Endothelial cell (in vitro differentiated cells): ENCODE data around the gene PLXDC1. TPM values are rescaled to one million over a fixed set of nuclear protein-coding genes. Genes with fewer than 3 reads are reported as not detected.
A peak's percentile ranks its signal among the peaks of the same experiment; 100 is the strongest.

Experiments used
- DNase-seq: peaks from one replicate; pipeline ENCODE4 v3.0.0; 2021; ENCODE audit warnings: low spot score
- H3K27ac Mint-ChIP-seq: one replicate; pipeline ENCODE4 v1.8.0; 2021; ENCODE audit warnings: mixed read lengths, inconsistent platforms; ENCODE audit not compliant: unreplicated experiment
- H3K27me3 Mint-ChIP-seq: one replicate; pipeline ENCODE4 v1.8.0; 2021; ENCODE audit warnings: mild to moderate bottlenecking, moderate library complexity, mixed read lengths, inconsistent platforms; ENCODE audit not compliant: unreplicated experiment
- H3K36me3 Mint-ChIP-seq: one replicate; pipeline ENCODE4 v1.8.0; 2021; ENCODE audit warnings: mild to moderate bottlenecking, low read depth, mixed read lengths, inconsistent platforms; ENCODE audit not compliant: unreplicated experiment
- H3K4me1 Mint-ChIP-seq: one replicate; pipeline ENCODE4 v1.8.0; 2021; ENCODE audit warnings: mild to moderate bottlenecking, mixed read lengths, inconsistent platforms; ENCODE audit not compliant: unreplicated experiment
- H3K4me3 Mint-ChIP-seq: one replicate; pipeline ENCODE4 v1.8.0; 2021; ENCODE audit warnings: mild to moderate bottlenecking, mixed read lengths, inconsistent platforms; ENCODE audit not compliant: unreplicated experiment
- H3K9me3 Mint-ChIP-seq: one replicate; pipeline ENCODE4 v1.8.0; 2021; ENCODE audit warnings: mixed read lengths, inconsistent platforms; ENCODE audit not compliant: unreplicated experiment
- CTCF ChIP-seq: fragments of 200-600 bp; sonication (generic); IDR thresholded peaks from one replicate; pipeline ENCODE4 v1.5.0; 2021; ENCODE audit warnings: antibody characterized with exemption; ENCODE audit not compliant: unreplicated experiment
- long read RNA-seq: library from polyadenylated mRNA; unstranded; transcript quantifications from one replicate; pipeline ENCODE4 v2.0.0, GENCODE V29; 2020; ENCODE audit not compliant: unreplicated experiment
- total RNA-seq: library from RNA; stranded (reverse); fragmentation: NEBNext Ultra II Directional; extraction: Animal tissue kit (Norgen Biotek cat#: 25700); gene quantifications from one replicate; pipeline ENCODE4 v1.2.1, GENCODE V29; 2021; ENCODE audit not compliant: unreplicated experiment

PLXDC1 gene
- total RNA-seq: 3.7 TPM
- long read RNA-seq, partial matches to known transcripts: 0 of 2 reads
- long read RNA-seq, other reads (novel, unspliced or antisense): 2 of 2 reads

DNA sequence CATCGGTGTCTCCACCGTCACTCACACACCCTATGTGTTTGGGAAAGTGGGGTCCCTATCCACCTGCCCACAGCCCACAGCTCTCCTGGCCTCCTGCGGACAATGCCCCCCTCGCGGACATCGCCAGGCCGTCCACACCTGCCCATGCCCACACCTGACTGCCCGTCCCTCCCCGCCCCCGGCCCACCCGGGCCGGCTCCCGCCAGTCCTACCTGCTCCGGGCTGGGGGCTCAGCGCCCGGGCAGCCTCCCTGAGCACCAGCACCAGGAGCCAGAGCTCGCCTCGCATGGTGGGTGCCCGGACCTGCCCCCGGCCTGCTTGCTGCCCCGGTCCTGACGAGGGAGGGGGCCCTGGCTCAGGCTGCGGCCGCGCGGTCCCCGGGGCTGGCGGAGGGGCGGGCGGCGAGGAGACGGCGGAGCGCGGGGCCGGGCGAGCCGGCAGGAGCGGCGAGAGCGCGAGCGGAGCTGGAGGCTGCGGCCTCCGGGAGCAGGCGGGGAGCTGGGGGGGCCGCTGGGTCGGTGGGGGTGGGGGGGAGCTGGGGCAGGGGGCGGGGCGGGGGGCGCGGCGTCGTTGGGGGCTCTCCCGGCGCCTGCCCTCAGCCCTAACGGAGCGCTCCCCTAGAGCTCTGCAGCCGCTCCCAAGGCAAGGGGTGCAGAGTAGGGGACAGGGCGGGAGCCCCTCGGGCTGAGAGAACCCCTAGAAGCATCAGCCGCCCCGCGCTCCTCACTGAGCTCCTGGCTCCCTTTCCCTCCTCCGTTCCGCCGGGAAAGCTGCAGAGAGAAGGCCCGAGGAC lies at the start of gene PLXDC1:
TSS of gene PLXDC1 (minus strand) at position 488 of the 793 bp plus-strand sequence. CDS start at position 288, 200 bp downstream.
- H3K36me3 Mint-ChIP-seq: peaks cover 18% of the 10 kb centered on the region
- DNase-seq: no peak
- no peak for TF ChIP-seq CTCF
- peak within 1 kb of the TSS; percentile 91 for H3K27ac Mint-ChIP-seq
- H3K27me3 Mint-ChIP-seq: peaks cover 28% of the 10 kb centered on the region
- H3K9me3 Mint-ChIP-seq: no peaks in the 10 kb centered on the region
- H3K4me1 Mint-ChIP-seq: peaks cover 23% of the 10 kb centered on the region
- H3K4me3 Mint-ChIP-seq: peak within 1 kb of the TSS; percentile 100

GRCh38 chr17:39200957-39201510 lies 49.6 kb upstream of the PLXDC1 start:
- H3K4me1 Mint-ChIP-seq: peaks cover 37% of the 10 kb centered on the region
- no peak for TF ChIP-seq CTCF
- DNase-seq: no peak
- peak overlapping the region; percentile 94 for H3K4me3 Mint-ChIP-seq
- peaks cover 36% of the 10 kb centered on the region for H3K36me3 Mint-ChIP-seq
- no peaks in the 10 kb centered on the region for H3K9me3 Mint-ChIP-seq
- peaks cover 5% of the 10 kb centered on the region for H3K27me3 Mint-ChIP-seq
- H3K27ac Mint-ChIP-seq: peak overlapping the region; percentile 99

DNA sequence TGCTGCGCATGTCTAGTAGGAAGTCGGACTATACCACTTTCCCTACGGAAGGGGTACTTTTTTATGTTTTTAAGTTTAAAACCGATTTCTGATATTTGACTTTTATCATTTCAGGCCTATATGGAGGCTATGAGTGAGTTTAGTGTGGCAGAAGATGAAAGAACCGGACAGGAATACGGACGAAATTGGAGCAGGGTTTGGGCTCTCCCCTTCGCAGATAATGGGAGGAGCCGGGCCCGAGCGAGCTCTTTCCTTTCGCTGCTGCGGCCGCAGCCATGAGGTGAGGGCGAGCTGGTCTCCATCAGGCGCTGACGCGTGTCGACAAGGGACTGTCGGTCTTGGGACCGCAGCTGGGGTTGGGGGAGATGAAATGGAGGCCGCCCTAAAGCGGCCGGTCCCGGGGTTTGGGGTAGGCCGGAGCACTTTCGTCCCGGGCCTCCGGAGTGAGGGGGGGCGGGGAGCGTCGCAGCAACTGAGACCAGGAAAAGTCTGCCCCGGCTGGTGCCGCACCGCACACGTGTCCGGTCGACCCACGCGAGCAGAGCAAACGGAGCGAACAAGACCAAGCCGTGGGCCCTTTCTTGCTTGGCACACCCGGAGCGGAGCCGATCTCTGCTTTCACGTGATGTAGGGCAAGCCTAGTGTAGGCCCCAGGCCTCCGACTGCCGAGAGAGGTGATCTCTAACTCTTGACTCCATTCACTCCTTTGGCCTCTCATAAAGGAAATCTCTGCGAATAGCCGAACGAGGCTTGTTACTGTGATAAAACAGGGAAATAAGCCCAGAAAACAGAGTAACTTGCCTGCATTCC lies 48.8 kb upstream of the PLXDC1 start, which contains the start of gene RPL19:
TSS of gene RPL19 (plus strand) at position 214 of the 810 bp plus-strand sequence. CDS start at position 276, 62 bp downstream.
- DNase-seq: peak; percentile 65
- Mint-ChIP-seq H3K4me3 (peak within 1 kb of the TSS; percentile 94), H3K27me3 (peaks cover 5% of the 10 kb centered on the region), H3K36me3 (peaks cover 36% of the 10 kb centered on the region), H3K4me1 (peaks cover 42% of the 10 kb centered on the region), H3K27ac (peak within 1 kb of the TSS; percentile 99), H3K9me3 (no peaks in the 10 kb centered on the region)
- TF ChIP-seq CTCF: no peak

DNA sequence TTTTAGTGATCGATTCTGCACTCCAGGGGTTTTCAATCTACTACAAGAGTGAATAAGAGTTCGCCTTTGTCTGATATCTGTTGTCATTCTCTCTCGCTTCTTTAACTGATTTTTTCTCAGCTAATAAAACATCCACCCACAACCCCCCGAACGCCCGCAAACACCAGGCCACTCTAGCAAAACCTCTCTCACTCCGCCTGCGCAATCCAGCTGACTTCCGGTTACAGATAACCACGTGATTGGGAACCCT lies 48.3 kb upstream of the PLXDC1 start:
- Mint-ChIP-seq H3K9me3 (no peaks in the 10 kb centered on the region), H3K4me1 (peaks cover 42% of the 10 kb centered on the region), H3K27me3 (peaks cover 5% of the 10 kb centered on the region), H3K36me3 (peaks cover 33% of the 10 kb centered on the region), H3K27ac (peak overlapping the region; percentile 99), H3K4me3 (peak overlapping the region; percentile 94)
- DNase-seq: peak; percentile 73
- no peak for TF ChIP-seq CTCF
